AG10803 (cell line): ENCODE results near the gene MGST3.

Experiments
- DNase-seq: peaks from one replicate; pipeline ENCODE4 v3.0.0; 2010; ENCODE audit warnings: low read depth
- H3K4me3 ChIP-seq: 2 replicates; pipeline ENCODE4 v1.5.1; 2011; ENCODE audit warnings: mild to moderate bottlenecking, low read length, control low read depth
- TF ChIP-seq, protein P1 (sequence below): conservative IDR thresholded peaks from 2 replicates; pipeline ENCODE4 v1.5.1; 2011; ENCODE audit warnings: mild to moderate bottlenecking, low read length, control low read depth, inconsistent platforms

The MGST3 gene

DNA sequence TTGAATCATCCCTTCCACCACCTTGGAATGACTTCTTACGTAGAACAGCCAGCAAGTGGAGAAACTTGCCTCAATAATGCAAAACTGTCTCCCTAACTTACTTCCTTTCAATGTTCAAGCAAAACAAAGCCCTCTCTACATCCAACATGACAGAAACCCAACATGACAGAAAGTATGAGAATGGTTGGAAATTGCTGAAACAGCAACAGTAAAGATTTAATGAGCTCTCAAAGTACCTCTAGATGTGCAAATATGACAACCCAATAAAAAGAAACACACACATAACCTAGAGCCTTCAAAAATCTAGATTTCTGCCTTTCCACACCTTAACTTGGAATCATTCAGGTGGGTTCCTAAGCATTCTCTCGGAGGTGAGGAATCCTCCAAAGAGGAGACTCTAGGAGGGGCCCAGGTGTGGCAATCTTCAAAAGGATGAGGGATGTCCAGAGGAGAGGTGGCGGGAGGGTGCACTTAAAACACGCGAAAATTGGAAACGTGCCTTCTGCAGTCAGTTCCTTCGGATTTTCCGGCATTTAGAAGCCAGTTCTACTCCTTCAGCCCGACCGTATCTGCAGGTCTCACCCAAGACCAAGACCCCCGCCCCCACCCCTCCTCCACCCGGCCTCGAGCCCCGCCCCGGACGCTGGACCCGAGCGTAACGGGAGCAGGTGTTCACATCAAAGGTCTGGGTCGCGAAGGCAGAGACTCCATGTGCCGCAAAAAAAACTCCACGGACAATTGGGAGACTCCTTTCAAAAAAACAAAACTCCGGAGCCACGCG is 996 bp upstream of the MGST3 start:
- peak overlapping the region; percentile 94 for H3K4me3 ChIP-seq
- TF ChIP-seq, protein P1, sequence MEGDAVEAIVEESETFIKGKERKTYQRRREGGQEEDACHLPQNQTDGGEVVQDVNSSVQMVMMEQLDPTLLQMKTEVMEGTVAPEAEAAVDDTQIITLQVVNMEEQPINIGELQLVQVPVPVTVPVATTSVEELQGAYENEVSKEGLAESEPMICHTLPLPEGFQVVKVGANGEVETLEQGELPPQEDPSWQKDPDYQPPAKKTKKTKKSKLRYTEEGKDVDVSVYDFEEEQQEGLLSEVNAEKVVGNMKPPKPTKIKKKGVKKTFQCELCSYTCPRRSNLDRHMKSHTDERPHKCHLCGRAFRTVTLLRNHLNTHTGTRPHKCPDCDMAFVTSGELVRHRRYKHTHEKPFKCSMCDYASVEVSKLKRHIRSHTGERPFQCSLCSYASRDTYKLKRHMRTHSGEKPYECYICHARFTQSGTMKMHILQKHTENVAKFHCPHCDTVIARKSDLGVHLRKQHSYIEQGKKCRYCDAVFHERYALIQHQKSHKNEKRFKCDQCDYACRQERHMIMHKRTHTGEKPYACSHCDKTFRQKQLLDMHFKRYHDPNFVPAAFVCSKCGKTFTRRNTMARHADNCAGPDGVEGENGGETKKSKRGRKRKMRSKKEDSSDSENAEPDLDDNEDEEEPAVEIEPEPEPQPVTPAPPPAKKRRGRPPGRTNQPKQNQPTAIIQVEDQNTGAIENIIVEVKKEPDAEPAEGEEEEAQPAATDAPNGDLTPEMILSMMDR = no peak
- no peak for DNase-seq

DNA sequence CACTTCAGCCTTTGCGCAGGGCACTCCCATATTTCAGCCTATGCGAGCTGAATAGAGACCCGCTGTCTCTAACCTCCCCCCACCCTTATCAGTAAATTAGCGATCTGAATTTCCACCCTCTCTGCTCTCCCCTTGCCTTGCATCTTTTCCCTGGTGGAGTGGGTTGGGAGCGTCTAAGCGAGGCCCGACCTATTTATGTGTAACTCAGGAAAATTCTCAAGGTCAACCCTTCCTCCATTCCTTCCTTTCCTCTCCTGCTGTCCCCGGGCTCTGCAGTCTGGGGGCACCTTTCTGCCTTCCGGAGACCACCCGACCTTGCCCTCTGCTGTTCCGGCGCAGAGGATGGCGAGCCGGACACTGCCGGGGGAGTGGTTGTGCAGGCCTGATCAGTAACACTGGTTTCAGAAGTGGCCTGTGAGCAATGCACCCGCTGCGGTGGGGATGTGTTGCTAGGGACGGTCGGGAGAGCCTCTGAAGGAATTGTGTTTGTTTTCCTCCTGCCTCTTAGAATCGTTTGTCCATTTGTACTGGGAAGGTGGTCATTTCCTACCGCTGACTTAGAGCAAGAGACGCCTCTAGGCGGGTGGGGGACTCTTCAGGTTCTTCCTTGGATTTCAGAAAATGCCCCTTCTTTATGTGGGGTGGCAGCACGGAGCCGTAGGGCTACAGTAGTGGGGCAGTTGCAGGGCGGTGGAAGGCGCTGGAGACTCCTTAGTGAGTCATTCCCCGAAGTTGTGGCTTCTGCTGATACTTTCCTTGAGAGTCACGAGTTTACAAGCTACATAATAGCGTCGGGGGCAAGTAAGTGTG is 513 bp downstream of the MGST3 start:
- peak; percentile 85 for DNase-seq
- TF ChIP-seq, protein P1 = peak; percentile 36
- H3K4me3 ChIP-seq = peak overlapping the region; percentile 94

DNA sequence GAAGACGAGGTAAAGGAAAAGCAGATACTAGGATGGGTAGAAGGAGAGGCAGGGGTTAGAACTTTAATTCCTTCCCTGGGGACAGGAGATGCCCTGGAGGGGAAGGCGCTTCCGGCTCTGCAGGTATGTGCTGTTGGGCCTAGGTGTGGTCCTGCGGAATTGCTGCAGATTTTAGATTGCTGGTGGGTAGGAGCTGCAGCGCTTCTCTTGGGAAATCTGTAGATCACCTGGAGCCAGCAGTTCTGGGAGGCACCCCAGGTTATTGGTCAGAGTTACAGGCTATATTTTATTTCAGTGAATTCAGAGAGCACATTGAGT is 1.1 kb downstream of the MGST3 start:
- no peak for DNase-seq
- TF ChIP-seq, protein P1 = no peak
- H3K4me3 ChIP-seq = peak overlapping the region; percentile 94

DNA sequence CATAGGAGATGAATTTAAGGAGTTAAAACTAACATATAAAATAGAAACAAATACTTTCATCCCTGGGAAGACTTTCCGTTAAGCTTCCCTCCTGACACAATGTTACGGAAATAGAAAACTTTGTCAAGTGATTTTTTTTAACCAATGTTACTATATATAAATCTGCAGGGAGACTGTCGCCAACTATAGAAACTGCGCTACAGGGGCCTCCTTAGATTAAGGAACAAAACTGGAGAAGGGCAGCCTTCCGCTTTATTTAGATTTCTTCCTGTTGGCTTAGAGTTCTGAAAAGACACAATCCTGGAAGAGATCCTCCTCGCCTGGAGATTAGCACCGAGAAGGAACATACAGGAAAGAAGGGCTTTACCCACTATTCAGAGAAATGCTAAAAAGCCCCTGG is 1.5 kb downstream of the MGST3 start:
- DNase-seq = no peak
- peak overlapping the region; percentile 94 for H3K4me3 ChIP-seq
- TF ChIP-seq, protein P1 = no peak

DNA sequence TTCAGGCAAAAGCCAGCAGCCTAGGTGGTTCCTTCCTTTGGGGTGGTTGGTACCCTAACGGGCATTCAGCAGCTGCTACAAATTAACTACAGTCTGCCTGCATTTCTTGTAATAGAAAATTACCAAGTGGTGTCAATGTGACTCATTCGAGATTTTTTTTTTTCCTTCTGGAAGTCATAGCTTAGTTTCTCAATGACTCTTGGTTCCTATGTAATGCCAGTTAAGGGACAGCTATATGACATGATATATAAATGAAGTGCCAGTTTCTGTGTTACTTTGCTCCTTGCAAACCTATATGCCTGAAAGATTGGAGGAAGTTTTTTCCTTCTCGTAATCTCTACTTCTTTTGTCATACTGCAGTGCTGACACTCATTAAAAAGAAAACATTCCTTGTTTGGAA is 2.6 kb downstream of the MGST3 start:
- TF ChIP-seq, protein P1 = no peak
- peak; percentile 61 for DNase-seq
- H3K4me3 ChIP-seq = peak overlapping the region; percentile 27

DNA sequence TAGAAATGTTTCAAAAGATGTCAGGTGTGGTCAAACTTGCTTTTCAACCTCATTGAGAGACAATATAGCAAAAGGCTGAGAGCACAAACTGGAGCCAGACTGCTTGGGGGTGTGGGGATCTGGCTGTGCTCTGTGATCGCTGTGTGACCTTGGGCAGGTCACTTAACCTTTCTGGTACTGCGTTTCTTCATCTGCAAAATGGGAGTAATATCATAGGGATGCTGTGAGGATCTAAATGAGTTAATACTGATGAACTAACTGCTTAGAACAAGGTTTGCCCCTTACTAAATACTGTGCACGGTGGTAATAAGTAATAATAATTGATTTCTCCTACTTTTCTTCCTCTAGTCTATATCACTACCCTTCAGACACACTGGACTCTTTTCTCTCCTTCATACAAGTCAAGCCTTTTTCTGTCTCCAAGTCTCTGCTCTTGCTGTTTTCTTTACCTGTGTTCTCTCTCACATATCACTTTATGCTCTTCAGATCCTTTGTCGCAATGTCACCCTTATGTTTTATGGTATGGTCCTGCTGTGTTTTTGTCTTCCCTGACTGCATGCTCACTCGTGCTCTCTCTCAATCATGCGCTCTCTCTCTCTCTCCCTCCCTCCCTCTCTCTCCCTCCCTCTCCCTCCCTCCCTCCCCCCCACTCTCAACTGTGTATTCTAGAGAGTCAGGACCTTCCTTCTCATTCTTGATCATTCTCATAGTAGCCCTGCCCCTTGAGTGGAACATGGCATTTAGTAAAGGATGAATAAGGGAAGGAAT is 3.3 kb downstream of the MGST3 start:
- no peak for DNase-seq
- TF ChIP-seq, protein P1 = no peak
- H3K4me3 ChIP-seq = no peak overlapping the region
